HEK293 (cell line): ENCODE data around the gene TALDO1.

Experiments used
- BCL11A ChIP-seq: fragments of 450-650 bp; formaldehyde crosslinking; IDR thresholded peaks from 2 replicates; pipeline ENCODE4 v1.5.1; 2016; ENCODE audit warnings: low read depth, missing biosample characterization, missing genetic modification characterization
- KLF16 ChIP-seq: fragments of 450-650 bp; formaldehyde crosslinking; IDR thresholded peaks from 2 replicates; pipeline ENCODE4 v1.5.1; 2017; ENCODE audit warnings: missing biosample characterization, missing genetic modification characterization
- KLF9 ChIP-seq: fragments of 450-650 bp; formaldehyde crosslinking; IDR thresholded peaks from 2 replicates; pipeline ENCODE4 v1.5.1; 2016; ENCODE audit warnings: missing biosample characterization, missing genetic modification characterization, low read depth
- MEIS1 ChIP-seq: sonication (generic); formaldehyde crosslinking; IDR thresholded peaks from 2 replicates; pipeline ENCODE4 v1.8.1; 2022; ENCODE audit warnings: missing genetic modification reagents, mild to moderate bottlenecking, borderline replicate concordance
- RBAK ChIP-seq: fragments of 450-650 bp; formaldehyde crosslinking; IDR thresholded peaks from 2 replicates; pipeline ENCODE4 v1.5.1; 2016; ENCODE audit warnings: missing biosample characterization, missing genetic modification characterization
- SP2 ChIP-seq: fragments of 450-650 bp; formaldehyde crosslinking; IDR thresholded peaks from 2 replicates; pipeline ENCODE4 v1.5.1; 2016; ENCODE audit warnings: missing biosample characterization, missing genetic modification characterization
- TCF7L2 ChIP-seq: IDR thresholded peaks from 2 replicates; pipeline ENCODE4 v1.6.1; 2011; ENCODE audit warnings: low read depth, mild to moderate bottlenecking, inconsistent platforms, low read length, moderate library complexity, borderline replicate concordance
- ZBTB1 ChIP-seq: fragments of 450-650 bp; formaldehyde crosslinking; IDR thresholded peaks from 2 replicates; pipeline ENCODE4 v1.5.1; 2016; ENCODE audit warnings: missing biosample characterization, missing genetic modification characterization
- ZFP3 ChIP-seq: fragments of 450-650 bp; formaldehyde crosslinking; IDR thresholded peaks from 2 replicates; pipeline ENCODE4 v1.5.1; 2016; ENCODE audit warnings: low read depth, missing biosample characterization, missing genetic modification characterization
- ZNF112 ChIP-seq: fragments of 450-650 bp; formaldehyde crosslinking; IDR thresholded peaks from 2 replicates; pipeline ENCODE4 v1.5.0; 2017; ENCODE audit warnings: missing biosample characterization, missing genetic modification characterization
- ZNF16 ChIP-seq: fragments of 450-650 bp; formaldehyde crosslinking; IDR thresholded peaks from 2 replicates; pipeline ENCODE4 v1.5.1; 2016; ENCODE audit warnings: low read depth, missing biosample characterization, missing genetic modification characterization
- ZNF19 ChIP-seq: fragments of 450-650 bp; formaldehyde crosslinking; IDR thresholded peaks from 2 replicates; pipeline ENCODE4; 2016; ENCODE audit warnings: missing biosample characterization, missing genetic modification characterization, low read depth
- ZNF266 ChIP-seq: fragments of 450-650 bp; formaldehyde crosslinking; IDR thresholded peaks from 2 replicates; pipeline ENCODE4 v1.5.1; 2016; ENCODE audit warnings: missing biosample characterization, missing genetic modification characterization, low read depth
- ZNF274 ChIP-seq, 2 experiments: fragments of 200-500 bp in 1 of 2; fragments of 450-650 bp in 1 of 2; sonication (Bioruptor generic) in 1 of 2; formaldehyde crosslinking in 1 of 2; IDR thresholded peaks; 2 replicates each; pipeline versions ENCODE4 v1.5.1 to v1.6.1; 2014 to 2016; ENCODE audit warnings: borderline replicate concordance in 1 of 2, inconsistent platforms in 1 of 2, low read length in 1 of 2, missing biosample characterization in 1 of 2, missing genetic modification characterization in 1 of 2
- ZNF292 ChIP-seq: fragments of 450-650 bp; formaldehyde crosslinking; IDR thresholded peaks from 2 replicates; pipeline ENCODE4 v1.5.1; 2016; ENCODE audit warnings: low read depth, missing biosample characterization, missing genetic modification characterization, borderline replicate concordance
- ZNF335 ChIP-seq: fragments of 450-650 bp; formaldehyde crosslinking; conservative IDR thresholded peaks from 2 replicates; pipeline ENCODE4 v1.5.1; 2016; ENCODE audit warnings: missing biosample characterization, missing genetic modification characterization
- ZNF341 ChIP-seq: fragments of 450-650 bp; formaldehyde crosslinking; IDR thresholded peaks from 2 replicates; pipeline ENCODE4; 2016; ENCODE audit warnings: low read depth, missing biosample characterization, missing genetic modification characterization
- ZNF350 ChIP-seq: fragments of 450-650 bp; formaldehyde crosslinking; IDR thresholded peaks from 2 replicates; pipeline ENCODE4 v1.5.0; 2017; ENCODE audit warnings: missing biosample characterization, mild to moderate bottlenecking, missing genetic modification characterization
- ZNF404 ChIP-seq: fragments of 450-650 bp; formaldehyde crosslinking; IDR thresholded peaks from 2 replicates; pipeline ENCODE4 v1.5.1; 2017; ENCODE audit warnings: missing biosample characterization, missing genetic modification characterization
- ZNF416 ChIP-seq: fragments of 450-650 bp; formaldehyde crosslinking; IDR thresholded peaks from 2 replicates; pipeline ENCODE4 v1.5.1; 2016; ENCODE audit warnings: missing biosample characterization, missing genetic modification characterization
- ZNF473 ChIP-seq: fragments of 450-650 bp; formaldehyde crosslinking; IDR thresholded peaks from 2 replicates; pipeline ENCODE4 v1.5.1; 2017; ENCODE audit warnings: missing biosample characterization, missing genetic modification characterization
- ZNF555 ChIP-seq: fragments of 450-650 bp; formaldehyde crosslinking; conservative IDR thresholded peaks from 2 replicates; pipeline ENCODE4 v1.5.1; 2017; ENCODE audit warnings: missing biosample characterization, mild to moderate bottlenecking, missing genetic modification characterization, inconsistent platforms
- ZNF600 ChIP-seq: fragments of 450-650 bp; formaldehyde crosslinking; IDR thresholded peaks from 2 replicates; pipeline ENCODE4 v1.5.1; 2016; ENCODE audit warnings: missing biosample characterization, missing genetic modification characterization
- ZNF623 ChIP-seq: fragments of 450-650 bp; formaldehyde crosslinking; IDR thresholded peaks from 2 replicates; pipeline ENCODE4 v1.5.1; 2016; ENCODE audit warnings: missing biosample characterization, missing genetic modification characterization
- ZNF624 ChIP-seq: fragments of 450-650 bp; formaldehyde crosslinking; IDR thresholded peaks from 2 replicates; pipeline ENCODE4 v1.5.1; 2017; ENCODE audit warnings: missing biosample characterization, missing genetic modification characterization
- ZNF660 ChIP-seq: fragments of 450-650 bp; IDR thresholded peaks from 2 replicates; pipeline ENCODE4 v1.5.1; 2018; ENCODE audit warnings: missing biosample characterization, mild to moderate bottlenecking, missing genetic modification characterization
- ZNF677 ChIP-seq: fragments of 450-650 bp; IDR thresholded peaks from 2 replicates; pipeline ENCODE4 v1.5.0; 2018; ENCODE audit warnings: missing biosample characterization, mild to moderate bottlenecking, missing genetic modification characterization, moderate library complexity
- ZNF76 ChIP-seq: fragments of 450-650 bp; formaldehyde crosslinking; IDR thresholded peaks from 2 replicates; pipeline ENCODE4; 2016; ENCODE audit warnings: low read depth, missing biosample characterization, missing genetic modification characterization, borderline replicate concordance
- ZNF768 ChIP-seq: fragments of 450-650 bp; formaldehyde crosslinking; IDR thresholded peaks from 2 replicates; pipeline ENCODE4 v1.5.1; 2018; ENCODE audit warnings: missing biosample characterization, mild to moderate bottlenecking, missing genetic modification characterization
- TF ChIP-seq, protein P1 (sequence below): fragments of 450-650 bp; formaldehyde crosslinking; IDR thresholded peaks from 2 replicates; pipeline ENCODE4 v1.5.1; 2016; ENCODE audit warnings: missing biosample characterization, missing genetic modification characterization
- TF ChIP-seq, protein P2 (sequence below): fragments of 450-650 bp; formaldehyde crosslinking; IDR thresholded peaks from 2 replicates; pipeline ENCODE4 v1.5.1; 2016; ENCODE audit warnings: missing biosample characterization, missing genetic modification characterization, borderline replicate concordance
- TF ChIP-seq, protein P3 (sequence below): fragments of 450-650 bp; formaldehyde crosslinking; IDR thresholded peaks from 2 replicates; pipeline ENCODE4 v1.5.0; 2017; ENCODE audit warnings: missing biosample characterization, missing genetic modification characterization, borderline replicate concordance
- TF ChIP-seq, protein P4 (sequence below): fragments of 450-650 bp; formaldehyde crosslinking; IDR thresholded peaks from 2 replicates; pipeline ENCODE4 v1.5.1; 2016; ENCODE audit warnings: missing biosample characterization, missing genetic modification characterization

TALDO1 gene

DNA sequence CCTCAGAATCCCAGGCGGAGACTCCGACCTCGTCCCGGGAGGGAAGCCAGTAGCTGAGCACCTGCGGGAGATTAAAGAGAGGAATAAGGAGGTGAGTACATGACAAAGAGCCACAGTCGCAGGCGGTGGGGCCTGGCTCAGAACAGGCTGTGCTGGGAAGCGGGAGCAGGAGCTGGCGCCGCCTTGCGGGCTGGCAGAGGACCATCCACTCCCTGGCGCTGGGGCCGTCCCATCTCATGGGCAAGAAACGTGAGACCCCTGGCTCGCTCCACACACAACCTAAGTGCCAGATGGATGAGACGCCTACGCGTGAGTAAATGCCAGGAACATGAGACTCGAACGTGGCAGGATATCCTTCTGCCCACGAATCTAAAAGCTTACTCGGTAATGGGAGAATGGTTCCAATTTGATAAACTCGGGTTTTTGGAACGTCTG is 36.3 kb downstream of the TALDO1 start (continued):
- TF ChIP-seq RBAK (tag by site-specific recombination) = no peak
- no peak for TF ChIP-seq ZNF416
- TF ChIP-seq ZNF600 (tag by site-specific recombination) = peak; percentile 70; the same call in 1 of the 2 replicates
- no peak for TF ChIP-seq ZNF768
- TF ChIP-seq KLF9 (tag by site-specific recombination) = no peak
- no peak for TF ChIP-seq ZNF350 (tag by site-specific recombination)
- TF ChIP-seq ZNF19 (tag by site-specific recombination) = no peak
- TF ChIP-seq ZNF341 = peak; percentile 54; the same call in 1 of the 2 replicates
- TF ChIP-seq ZFP3 (tag by site-specific recombination) = no peak
- no peak for TF ChIP-seq ZNF335 (tag by site-specific recombination)
- TF ChIP-seq, protein P1, sequence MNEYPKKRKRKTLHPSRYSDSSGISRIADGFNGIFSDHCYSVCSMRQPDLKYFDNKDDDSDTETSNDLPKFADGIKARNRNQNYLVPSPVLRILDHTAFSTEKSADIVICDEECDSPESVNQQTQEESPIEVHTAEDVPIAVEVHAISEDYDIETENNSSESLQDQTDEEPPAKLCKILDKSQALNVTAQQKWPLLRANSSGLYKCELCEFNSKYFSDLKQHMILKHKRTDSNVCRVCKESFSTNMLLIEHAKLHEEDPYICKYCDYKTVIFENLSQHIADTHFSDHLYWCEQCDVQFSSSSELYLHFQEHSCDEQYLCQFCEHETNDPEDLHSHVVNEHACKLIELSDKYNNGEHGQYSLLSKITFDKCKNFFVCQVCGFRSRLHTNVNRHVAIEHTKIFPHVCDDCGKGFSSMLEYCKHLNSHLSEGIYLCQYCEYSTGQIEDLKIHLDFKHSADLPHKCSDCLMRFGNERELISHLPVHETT (tag by site-specific recombination) = no peak
- TF ChIP-seq BCL11A (tag by site-specific recombination) = no peak
- TF ChIP-seq ZNF266 = no peak
- no peak for TF ChIP-seq MEIS1 (CRISPR knock-in tag)
- no peak for TF ChIP-seq ZNF112
- TF ChIP-seq ZNF76 (tag by site-specific recombination) = no peak
- TF ChIP-seq SP2 = peak; percentile 29; the same call in 1 of the 2 replicates
- no peak for TF ChIP-seq ZNF16
- TF ChIP-seq, protein P2, sequence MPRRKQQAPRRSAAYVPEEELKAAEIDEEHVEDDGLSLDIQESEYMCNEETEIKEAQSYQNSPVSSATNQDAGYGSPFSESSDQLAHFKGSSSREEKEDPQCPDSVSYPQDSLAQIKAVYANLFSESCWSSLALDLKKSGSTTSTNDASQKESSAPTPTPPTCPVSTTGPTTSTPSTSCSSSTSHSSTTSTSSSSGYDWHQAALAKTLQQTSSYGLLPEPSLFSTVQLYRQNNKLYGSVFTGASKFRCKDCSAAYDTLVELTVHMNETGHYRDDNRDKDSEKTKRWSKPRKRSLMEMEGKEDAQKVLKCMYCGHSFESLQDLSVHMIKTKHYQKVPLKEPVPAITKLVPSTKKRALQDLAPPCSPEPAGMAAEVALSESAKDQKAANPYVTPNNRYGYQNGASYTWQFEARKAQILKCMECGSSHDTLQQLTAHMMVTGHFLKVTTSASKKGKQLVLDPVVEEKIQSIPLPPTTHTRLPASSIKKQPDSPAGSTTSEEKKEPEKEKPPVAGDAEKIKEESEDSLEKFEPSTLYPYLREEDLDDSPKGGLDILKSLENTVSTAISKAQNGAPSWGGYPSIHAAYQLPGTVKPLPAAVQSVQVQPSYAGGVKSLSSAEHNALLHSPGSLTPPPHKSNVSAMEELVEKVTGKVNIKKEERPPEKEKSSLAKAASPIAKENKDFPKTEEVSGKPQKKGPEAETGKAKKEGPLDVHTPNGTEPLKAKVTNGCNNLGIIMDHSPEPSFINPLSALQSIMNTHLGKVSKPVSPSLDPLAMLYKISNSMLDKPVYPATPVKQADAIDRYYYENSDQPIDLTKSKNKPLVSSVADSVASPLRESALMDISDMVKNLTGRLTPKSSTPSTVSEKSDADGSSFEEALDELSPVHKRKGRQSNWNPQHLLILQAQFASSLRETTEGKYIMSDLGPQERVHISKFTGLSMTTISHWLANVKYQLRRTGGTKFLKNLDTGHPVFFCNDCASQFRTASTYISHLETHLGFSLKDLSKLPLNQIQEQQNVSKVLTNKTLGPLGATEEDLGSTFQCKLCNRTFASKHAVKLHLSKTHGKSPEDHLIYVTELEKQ (tag by site-specific recombination) = no peak
- no peak for TF ChIP-seq ZNF274 (IDR thresholded peaks at IDR 0.05; ENCODE audit: low read length)
- TF ChIP-seq ZNF274 (tag by site-specific recombination; IDR thresholded peaks at IDR 0.05; ENCODE audit: borderline replicate concordance) = no peak
- TF ChIP-seq, protein P3, sequence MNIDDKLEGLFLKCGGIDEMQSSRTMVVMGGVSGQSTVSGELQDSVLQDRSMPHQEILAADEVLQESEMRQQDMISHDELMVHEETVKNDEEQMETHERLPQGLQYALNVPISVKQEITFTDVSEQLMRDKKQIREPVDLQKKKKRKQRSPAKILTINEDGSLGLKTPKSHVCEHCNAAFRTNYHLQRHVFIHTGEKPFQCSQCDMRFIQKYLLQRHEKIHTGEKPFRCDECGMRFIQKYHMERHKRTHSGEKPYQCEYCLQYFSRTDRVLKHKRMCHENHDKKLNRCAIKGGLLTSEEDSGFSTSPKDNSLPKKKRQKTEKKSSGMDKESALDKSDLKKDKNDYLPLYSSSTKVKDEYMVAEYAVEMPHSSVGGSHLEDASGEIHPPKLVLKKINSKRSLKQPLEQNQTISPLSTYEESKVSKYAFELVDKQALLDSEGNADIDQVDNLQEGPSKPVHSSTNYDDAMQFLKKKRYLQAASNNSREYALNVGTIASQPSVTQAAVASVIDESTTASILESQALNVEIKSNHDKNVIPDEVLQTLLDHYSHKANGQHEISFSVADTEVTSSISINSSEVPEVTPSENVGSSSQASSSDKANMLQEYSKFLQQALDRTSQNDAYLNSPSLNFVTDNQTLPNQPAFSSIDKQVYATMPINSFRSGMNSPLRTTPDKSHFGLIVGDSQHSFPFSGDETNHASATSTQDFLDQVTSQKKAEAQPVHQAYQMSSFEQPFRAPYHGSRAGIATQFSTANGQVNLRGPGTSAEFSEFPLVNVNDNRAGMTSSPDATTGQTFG = no peak
- no peak for TF ChIP-seq ZNF624 (tag by site-specific recombination)
- TF ChIP-seq, protein P4, sequence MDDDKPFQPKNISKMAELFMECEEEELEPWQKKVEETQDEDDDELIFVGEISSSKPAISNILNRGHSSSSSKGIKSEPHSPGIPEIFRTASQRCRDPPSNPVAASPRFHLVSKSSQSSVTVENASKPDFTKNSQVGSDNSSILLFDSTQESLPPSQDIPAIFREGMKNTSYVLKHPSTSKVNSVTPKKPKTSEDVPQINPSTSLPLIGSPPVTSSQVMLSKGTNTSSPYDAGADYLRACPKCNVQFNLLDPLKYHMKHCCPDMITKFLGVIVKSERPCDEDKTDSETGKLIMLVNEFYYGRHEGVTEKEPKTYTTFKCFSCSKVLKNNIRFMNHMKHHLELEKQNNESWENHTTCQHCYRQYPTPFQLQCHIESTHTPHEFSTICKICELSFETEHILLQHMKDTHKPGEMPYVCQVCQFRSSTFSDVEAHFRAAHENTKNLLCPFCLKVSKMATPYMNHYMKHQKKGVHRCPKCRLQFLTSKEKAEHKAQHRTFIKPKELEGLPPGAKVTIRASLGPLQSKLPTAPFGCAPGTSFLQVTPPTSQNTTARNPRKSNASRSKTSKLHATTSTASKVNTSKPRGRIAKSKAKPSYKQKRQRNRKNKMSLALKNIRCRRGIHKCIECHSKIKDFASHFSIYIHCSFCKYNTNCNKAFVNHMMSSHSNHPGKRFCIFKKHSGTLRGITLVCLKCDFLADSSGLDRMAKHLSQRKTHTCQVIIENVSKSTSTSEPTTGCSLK (tag by site-specific recombination) = no peak
- TF ChIP-seq ZNF292 = no peak
- TF ChIP-seq ZNF404 (tag by site-specific recombination) = no peak
- TF ChIP-seq ZNF623 (tag by site-specific recombination) = no peak
- no peak for TF ChIP-seq ZNF555
- no peak for TF ChIP-seq TCF7L2
- TF ChIP-seq ZNF660 = no peak
- no peak for TF ChIP-seq ZNF677 (tag by site-specific recombination)
- no peak for TF ChIP-seq KLF16 (tag by site-specific recombination)
- no peak for TF ChIP-seq ZBTB1 (tag by site-specific recombination)
- no peak for TF ChIP-seq ZNF473 (tag by site-specific recombination)
